LoVo (cell line): Measurements from ENCODE around the gene SS18L1.

Experiments used
- DNase-seq: peaks from one replicate; pipeline ENCODE4 v3.0.0-alpha.2; 2016; ENCODE audit warnings: low spot score

The SS18L1 gene

GRCh38 chr20:62119591-62120364, 23.8 kb upstream of the SS18L1 start:
- DNase-seq: no peak

- no peak for DNase-seq
Measured at GRCh38 chr20:62120365-62120762, 23.2 kb upstream of the SS18L1 start.

GRCh38 chr20:62120990-62121775, 22.4 kb upstream of the SS18L1 start:
- DNase-seq: no peak

GRCh38 chr20:62121776-62122653, 21.6 kb upstream of the SS18L1 start, which contains the start of gene LSM14B:
TSS of gene LSM14B (plus strand) at chr20:62122475. CDS start at chr20:62122667, 192 bp downstream.
- peak; percentile 98 for DNase-seq

GRCh38 chr20:62122654-62123449, 20.7 kb upstream of the SS18L1 start:
- DNase-seq: peak; percentile 44

GRCh38 chr20:62123450-62124118, 20.0 kb upstream of the SS18L1 start:
- no peak for DNase-seq

- DNase-seq: no peak
Measured at GRCh38 chr20:62126141-62126540, 17.4 kb upstream of the SS18L1 start.

- DNase-seq: no peak
Measured at GRCh38 chr20:62127799-62128198, 15.8 kb upstream of the SS18L1 start.

GRCh38 chr20:62128502-62128901, 15.1 kb upstream of the SS18L1 start:
- no peak for DNase-seq

GRCh38 chr20:62129731-62130531, 13.6 kb upstream of the SS18L1 start:
- no peak for DNase-seq

GRCh38 chr20:62131560-62132320, 11.8 kb upstream of the SS18L1 start:
- no peak for DNase-seq

- no peak for DNase-seq
Measured at GRCh38 chr20:62132421-62132820, 11.1 kb upstream of the SS18L1 start.

GRCh38 chr20:62133051-62133845, 10.3 kb upstream of the SS18L1 start:
- no peak for DNase-seq

GRCh38 chr20:62133864-62134263, 9.7 kb upstream of the SS18L1 start:
- DNase-seq: no peak

GRCh38 chr20:62134735-62135231, 8.8 kb upstream of the SS18L1 start:
- no peak for DNase-seq

GRCh38 chr20:62135573-62136266, 7.8 kb upstream of the SS18L1 start:
- no peak for DNase-seq

- DNase-seq: peak; percentile 38
Measured at GRCh38 chr20:62136283-62137091, 7.1 kb upstream of the SS18L1 start.
